Activated CD8-positive, alpha-beta T cell treated with anti-CD3 and anti-CD28 coated beads for 36 hours (primary cell): ENCODE results near the gene WNK4. TPM values are rescaled to one million over a fixed set of nuclear protein-coding genes. Genes with fewer than 3 reads are reported as not detected.
A peak's percentile ranks its signal among the peaks of the same experiment; 100 is the strongest.

Experiments used
- ATAC-seq: fragments of 200-7000 bp; cut with Tn5 transposase; one replicate; pipeline ENCODE4 v1.10.0; 2021; ENCODE audit warnings: mild to moderate bottlenecking, moderate library complexity
- CTCF ChIA-PET: fragments of 350-600 bp; sonication (Branson Sonifier 250); formaldehyde crosslinking; loops from one replicate; lab custom pipeline; 2021; ENCODE audit warnings: antibody characterized with exemption; lab: Charles Lee
- POLR2A ChIA-PET: fragments of 350-600 bp; sonication (Branson Sonifier 250); formaldehyde crosslinking; loops from one replicate; lab custom pipeline; 2021; ENCODE audit warnings: antibody characterized with exemption; lab: Charles Lee
- DNase-seq: peaks from one replicate; pipeline ENCODE4 v3.0.0-alpha.2; 2020
- H3K27ac Mint-ChIP-seq: one replicate; pipeline ENCODE4 v1.8.0; 2021; ENCODE audit warnings: mild to moderate bottlenecking, mixed read lengths
- H3K27me3 Mint-ChIP-seq: one replicate; pipeline ENCODE4 v1.8.0; 2021; ENCODE audit warnings: mixed read lengths
- H3K36me3 Mint-ChIP-seq: one replicate; pipeline ENCODE4 v1.8.0; 2021; ENCODE audit warnings: low read depth, mixed read lengths
- H3K4me1 Mint-ChIP-seq: one replicate; pipeline ENCODE4 v1.8.0; 2021; ENCODE audit warnings: low read depth, mixed read lengths
- H3K4me3 Mint-ChIP-seq: one replicate; pipeline ENCODE4 v1.8.0; 2021; ENCODE audit warnings: mild to moderate bottlenecking, moderate library complexity, mixed read lengths
- H3K9me3 Mint-ChIP-seq: one replicate; pipeline ENCODE4 v1.8.0; 2021; ENCODE audit warnings: mixed read lengths
- CTCF ChIP-seq: fragments of 200-600 bp; IDR thresholded peaks from one replicate; pipeline ENCODE4 v1.8.0; 2022; ENCODE audit warnings: antibody characterized with exemption, mild to moderate bottlenecking
- intact Hi-C: fragments of 100-400 bp; cut with micrococcal nuclease; formaldehyde crosslinking; loops from one replicate; pipeline ENCODE4 v1.10.0; 2022
- total RNA-seq, 2 experiments: library from RNA; stranded (reverse); gene quantifications; one replicate each; pipeline ENCODE4 v1.2.3, GENCODE V29; 2021

WNK4 gene
- total RNA-seq, 2 experiments from 2014 or later: 0.65 to 0.72 TPM

- ChIA-PET CTCF (interaction anchor here (0.6 to 4.1 kb wide), 12 partner anchors 9 to 378 kb away, joined by 3 to 35 read pairs (median 4); partner anchors contain the start of genes BECN1, RPL27 and TMEM106A), POLR2A (interaction anchor here (0.6 to 2.9 kb wide), 14 partner anchors 8 to 640 kb away, joined by 3 to 27 read pairs (median 4); partner anchors contain the start of genes AOC2, AOC3, BECN1 and GHDC)
- DNase-seq (no peak), ATAC-seq (no peak)
- no peak for TF ChIP-seq CTCF
- H3K4me3 Mint-ChIP-seq: peak overlapping the region; percentile 94
- no peaks in the 10 kb centered on the region for H3K9me3 Mint-ChIP-seq
- H3K27ac Mint-ChIP-seq: peak overlapping the region; percentile 99
- peaks cover 21% of the 10 kb centered on the region for H3K4me1 Mint-ChIP-seq
- no peaks in the 10 kb centered on the region for H3K27me3 Mint-ChIP-seq
- intact Hi-C loops: no loop called here
- peaks cover 32% of the 10 kb centered on the region for H3K36me3 Mint-ChIP-seq
Observed at GRCh38 chr17:42833767-42834422, 53.5 kb downstream of the WNK4 start.

DNA sequence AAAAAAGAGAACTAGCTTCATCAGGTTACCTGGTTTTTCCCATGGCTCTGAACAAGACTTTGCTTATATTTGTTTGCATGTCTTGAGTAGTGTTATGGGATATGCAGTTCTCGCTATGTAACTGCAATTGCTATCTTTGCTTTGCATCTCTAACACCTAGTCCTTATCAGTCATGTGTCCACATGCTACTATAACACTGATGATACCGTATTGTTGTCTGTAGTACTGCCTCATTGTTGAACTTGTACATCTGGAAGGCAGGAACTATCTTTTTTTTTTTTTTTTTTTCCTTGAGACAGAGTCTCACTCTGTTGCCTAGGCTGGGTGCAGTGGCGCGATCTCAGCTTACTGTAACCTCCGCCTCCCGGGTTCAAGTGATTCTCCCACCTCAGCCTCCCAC lies 55.3 kb downstream of the WNK4 start:
- no peak for DNase-seq
- Mint-ChIP-seq H3K9me3 (no peaks in the 10 kb centered on the region), H3K4me3 (no peak overlapping the region), H3K36me3 (peaks cover 42% of the 10 kb centered on the region), H3K27me3 (no peaks in the 10 kb centered on the region), H3K4me1 (peaks cover 23% of the 10 kb centered on the region), H3K27ac (no peak overlapping the region)
- ChIA-PET POLR2A (no interaction called here), CTCF (interaction anchor here (0.8 to 4.1 kb wide), 5 partner anchors 12 to 93 kb away, joined by 3 to 35 read pairs (median 6); partner anchors contain the start of gene BECN1)
- intact Hi-C loops: no loop called here
- no peak for TF ChIP-seq CTCF
- ATAC-seq: no peak

- no peak for ATAC-seq
- H3K27me3 Mint-ChIP-seq: no peaks in the 10 kb centered on the region
- no peak for DNase-seq
- H3K4me3 Mint-ChIP-seq: no peak overlapping the region
- intact Hi-C loops: loop anchor here (10.0 kb wide), 2 partner anchors 83 to 153 kb away; partner anchors contain the start of gene RPL27
- CTCF ChIA-PET: interaction anchor here (1.0 to 2.8 kb wide), 6 partner anchors 8 to 155 kb away, joined by 3 to 13 read pairs (median 11); partner anchors contain the start of genes BECN1, PSME3 and RPL27
- H3K36me3 Mint-ChIP-seq: peaks cover 50% of the 10 kb centered on the region
- no peaks in the 10 kb centered on the region for H3K9me3 Mint-ChIP-seq
- H3K4me1 Mint-ChIP-seq: peaks cover 21% of the 10 kb centered on the region
- no peak for TF ChIP-seq CTCF
- POLR2A ChIA-PET: interaction anchor here (0.9 to 2.1 kb wide), 4 partner anchors 9 to 156 kb away, joined by 3 to 9 read pairs (median 4); partner anchors contain the start of genes PSME3 and RPL27
- H3K27ac Mint-ChIP-seq: no peak overlapping the region
Observed at GRCh38 chr17:42841975-42842685, 61.7 kb downstream of the WNK4 start.

GRCh38 chr17:42843358-42843934 lies 63.0 kb downstream of the WNK4 start:
- ATAC-seq (peak; percentile 29), DNase-seq (no peak)
- Mint-ChIP-seq H3K27ac (no peak overlapping the region), H3K9me3 (no peaks in the 10 kb centered on the region), H3K36me3 (peaks cover 40% of the 10 kb centered on the region), H3K4me1 (peaks cover 21% of the 10 kb centered on the region), H3K4me3 (no peak overlapping the region), H3K27me3 (no peaks in the 10 kb centered on the region)
- POLR2A ChIA-PET: interaction anchor here (0.7 to 2.1 kb wide), 4 partner anchors 11 to 85 kb away, joined by 3 to 9 read pairs (median 4); partner anchors contain the start of gene PSME3
- intact Hi-C loops: loop anchor here (10.0 kb wide), 2 partner anchors 81 to 151 kb away; partner anchors contain the start of gene RPL27
- CTCF ChIA-PET: interaction anchor here (1.0 to 2.8 kb wide), 7 partner anchors 10 to 154 kb away, joined by 3 to 13 read pairs (median 10); partner anchors contain the start of genes PSME3 and RPL27
- TF ChIP-seq CTCF: no peak
